Activated effector memory CD4-positive, alpha-beta T cell treated with anti-CD3 and anti-CD28 coated beads, Interleukin-2, amount 50 U/mL, for 16 hours (primary cell): ENCODE measurements around the gene SPATA33.
"Not testable (repeated sequence)": the region's sequence is repeated elsewhere in the genome, so short reads cannot be mapped to it uniquely, and the experiment has no call there.

ENCODE experiments used
- DNase-seq: peaks from one replicate; pipeline ENCODE4 v3.0.0-alpha.2; 2020

The SPATA33 gene

DNA sequence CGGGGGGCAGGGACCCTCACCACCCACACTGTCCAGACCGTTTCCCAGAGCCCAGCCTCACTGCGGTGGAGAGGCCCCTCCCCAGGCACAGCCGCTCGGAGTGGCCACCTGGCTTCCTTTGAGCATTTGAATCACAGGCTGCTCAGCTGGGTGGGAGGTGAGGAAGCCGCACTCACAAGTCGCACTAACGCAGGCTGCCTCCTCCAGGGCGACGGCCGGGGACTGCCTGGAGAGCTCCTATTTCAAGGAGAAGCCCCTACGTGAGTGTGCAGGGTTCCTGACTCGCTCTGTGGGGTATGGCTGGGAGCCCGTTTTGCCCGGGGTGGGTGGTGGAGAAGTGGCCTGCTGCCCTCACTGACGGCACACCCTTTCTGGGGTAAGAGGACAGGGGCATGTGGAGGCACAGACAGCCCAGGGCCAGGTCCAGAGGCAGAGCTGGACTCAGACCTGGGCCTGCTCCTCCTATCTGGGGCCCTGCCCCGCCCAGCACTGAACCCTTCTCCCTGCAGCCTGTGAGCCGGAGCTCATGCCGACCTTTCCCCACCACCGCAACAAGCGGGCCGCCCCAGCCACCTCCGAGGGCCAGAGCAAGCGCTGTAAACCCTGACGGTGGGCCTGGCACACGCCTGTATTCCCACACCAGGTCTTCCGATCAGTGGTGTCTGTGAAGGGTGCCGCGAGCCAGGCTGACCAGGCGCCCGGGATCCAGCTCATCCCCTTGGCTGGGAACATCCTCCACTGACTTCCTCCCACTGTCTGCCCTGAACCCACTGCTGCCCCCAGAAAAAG lies 37.6 kb downstream of the SPATA33 start:
- peak; percentile 59 for DNase-seq

GRCh38 chr16:89695875-89696669 lies 38.4 kb downstream of the SPATA33 start:
- peak; percentile 62 for DNase-seq

DNA sequence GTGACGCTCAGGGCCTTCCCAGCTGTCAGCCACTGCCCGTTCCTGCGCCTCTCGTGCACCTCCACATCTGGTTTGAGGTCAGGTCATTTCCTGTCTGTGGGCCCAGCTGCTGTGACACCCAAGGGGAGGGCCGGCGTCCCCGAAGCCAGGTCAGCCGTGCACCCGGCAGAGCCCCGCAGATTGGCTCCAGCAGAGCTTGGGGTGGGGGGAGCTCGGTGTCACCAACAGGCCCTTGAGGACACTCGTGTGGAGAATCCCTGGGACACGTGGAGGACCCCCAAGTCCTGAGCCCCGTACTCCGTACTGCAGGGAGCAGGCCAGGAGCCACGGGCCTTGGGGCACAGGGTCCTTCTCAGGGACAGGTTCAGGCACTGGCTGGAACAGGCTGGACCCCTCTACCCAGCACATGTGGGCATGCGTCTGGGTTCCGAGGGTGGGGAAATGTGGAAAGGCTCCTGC lies 39.1 kb downstream of the SPATA33 start:
- peak; percentile 67 for DNase-seq

DNA sequence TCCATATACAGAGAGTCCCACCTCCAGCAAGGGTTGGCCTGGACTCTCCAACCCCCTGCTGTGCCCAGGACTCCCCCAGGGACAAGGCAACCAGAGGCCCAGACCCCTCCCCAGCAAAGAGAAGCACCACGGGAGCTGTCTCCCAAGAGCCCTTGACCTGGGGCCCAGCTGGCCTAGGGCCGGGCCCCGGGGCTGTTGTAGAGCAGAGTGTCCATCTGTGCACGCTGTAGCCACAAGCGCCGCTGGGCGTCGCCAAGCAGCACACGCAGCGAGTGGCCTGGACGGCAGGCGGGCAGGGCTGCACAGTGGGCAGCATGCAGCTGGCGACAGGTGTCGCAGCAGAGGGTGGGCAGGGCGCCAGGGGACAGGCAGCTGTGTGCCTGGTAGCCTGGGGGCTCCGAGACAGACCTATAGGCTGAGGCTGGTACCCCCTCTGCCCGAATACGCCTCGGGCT lies 39.6 kb downstream of the SPATA33 start:
- DNase-seq = peak; percentile 59

- peak; percentile 60 for DNase-seq
Measured at GRCh38 chr16:89697616-89698331, 40.1 kb downstream of the SPATA33 start.

GRCh38 chr16:89698717-89699116 lies 41.1 kb downstream of the SPATA33 start:
- DNase-seq = not testable (repeated sequence)

DNA sequence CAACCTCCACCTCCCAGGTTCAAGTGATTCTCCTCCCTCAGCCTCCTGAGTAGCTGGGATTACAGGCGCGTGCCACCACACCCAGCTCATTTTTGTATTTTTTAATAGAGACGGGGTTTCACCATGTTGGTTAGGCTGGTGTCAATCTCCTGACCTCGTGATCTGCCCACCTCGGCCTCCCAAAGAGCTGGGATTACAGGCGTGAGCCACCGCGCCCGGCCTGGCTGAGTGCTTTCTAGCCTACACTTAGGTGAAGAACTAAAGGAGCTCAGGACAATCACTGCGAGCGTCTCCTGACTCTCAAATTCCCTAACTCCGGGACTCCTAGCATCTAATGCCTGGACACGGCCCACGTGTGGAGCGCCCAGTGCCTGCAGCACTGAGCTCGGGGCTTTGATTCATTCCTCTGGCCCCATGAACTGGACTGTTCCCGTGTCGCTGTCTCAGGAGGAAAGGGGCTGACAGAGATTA lies 42.0 kb downstream of the SPATA33 start:
- not testable (repeated sequence) for DNase-seq

- peak; percentile 99 for DNase-seq
Measured at GRCh38 chr16:89700100-89700648, 42.5 kb downstream of the SPATA33 start.

- peak; percentile 84 for DNase-seq
Measured at GRCh38 chr16:89700649-89701424, 43.2 kb downstream of the SPATA33 start.

DNA sequence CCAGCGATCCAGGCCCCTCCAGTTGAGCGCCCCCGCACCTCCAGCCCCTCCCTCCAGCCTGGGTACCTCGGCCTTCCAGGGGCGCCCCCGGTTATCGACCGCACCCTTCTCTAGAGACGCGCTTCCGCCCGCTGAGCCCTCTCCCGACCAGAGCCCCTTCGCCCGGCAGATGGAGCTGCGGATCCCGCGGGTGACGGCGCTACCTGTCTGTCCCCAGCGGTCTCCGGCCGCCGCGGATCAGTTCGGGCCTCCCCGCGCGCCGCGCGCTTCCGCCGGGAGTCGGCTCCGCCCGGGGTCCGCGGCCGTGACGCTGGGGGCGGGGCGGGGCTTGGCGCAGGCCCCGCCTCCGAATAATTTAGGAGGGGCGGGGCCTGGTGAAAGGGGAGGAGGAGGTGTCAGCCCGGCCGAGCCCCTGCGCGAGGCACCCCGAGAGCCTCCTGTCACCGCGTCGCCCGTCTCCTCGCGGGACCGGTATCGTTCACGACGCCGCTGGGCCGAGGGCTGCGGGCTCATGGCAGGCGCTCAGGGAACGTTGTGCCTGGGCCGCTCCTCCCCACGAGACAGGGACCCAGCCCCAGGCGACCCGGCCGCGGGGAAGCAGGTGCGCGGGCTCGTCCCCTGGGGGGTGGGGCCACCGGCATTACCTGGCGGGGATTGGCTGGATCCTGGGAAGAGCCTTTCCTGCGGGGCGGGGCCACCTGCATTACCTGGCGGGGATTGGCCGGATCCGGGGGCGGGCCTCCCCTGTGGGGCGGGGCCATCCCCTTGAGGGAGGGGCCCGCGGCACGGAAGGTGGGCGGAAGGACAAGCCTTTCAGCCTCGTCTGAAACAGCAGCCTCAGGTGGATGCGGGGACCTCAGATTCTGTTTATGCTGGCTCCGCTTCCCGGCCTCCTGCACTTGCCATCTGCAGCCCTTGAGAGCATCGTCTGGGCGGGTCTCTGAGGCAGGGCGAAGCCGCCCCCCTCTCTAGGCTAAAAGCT lies 44.1 kb downstream of the SPATA33 start, which contains the start of gene SPATA2L:
TSS of gene SPATA2L (minus strand) at position 281 of the 982 bp plus-strand sequence. CDS start 473 bp downstream, outside the sequence.
- DNase-seq = peak; percentile 99

DNA sequence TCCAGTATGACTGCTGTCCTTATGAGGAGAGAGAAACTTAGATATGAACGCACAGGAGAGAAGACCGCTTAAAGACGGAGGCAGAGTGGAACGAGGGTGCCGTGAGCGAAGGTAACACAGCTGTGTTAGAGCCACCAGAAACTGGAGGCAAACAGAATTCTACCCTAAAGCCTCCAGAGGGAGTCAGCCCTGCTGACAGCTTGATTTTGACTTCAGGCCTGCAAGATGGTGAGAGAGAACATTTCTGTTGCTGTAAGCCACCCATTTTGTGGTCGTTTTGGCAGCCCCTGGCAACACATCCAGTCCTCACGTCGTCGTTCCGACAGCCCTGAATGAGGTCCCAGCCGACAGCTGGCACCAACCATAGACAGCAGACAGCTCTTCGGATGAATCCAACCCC lies 46.6 kb downstream of the SPATA33 start:
- no peak for DNase-seq

- DNase-seq = no peak
Measured at GRCh38 chr16:89705006-89705405, 47.4 kb downstream of the SPATA33 start.

- no peak for DNase-seq
Measured at GRCh38 chr16:89706518-89707260, 49.1 kb downstream of the SPATA33 start.

- DNase-seq = no peak
Measured at GRCh38 chr16:89707695-89708094, 50.1 kb downstream of the SPATA33 start.

- no peak for DNase-seq
Measured at GRCh38 chr16:89708481-89708931, 50.9 kb downstream of the SPATA33 start.

DNA sequence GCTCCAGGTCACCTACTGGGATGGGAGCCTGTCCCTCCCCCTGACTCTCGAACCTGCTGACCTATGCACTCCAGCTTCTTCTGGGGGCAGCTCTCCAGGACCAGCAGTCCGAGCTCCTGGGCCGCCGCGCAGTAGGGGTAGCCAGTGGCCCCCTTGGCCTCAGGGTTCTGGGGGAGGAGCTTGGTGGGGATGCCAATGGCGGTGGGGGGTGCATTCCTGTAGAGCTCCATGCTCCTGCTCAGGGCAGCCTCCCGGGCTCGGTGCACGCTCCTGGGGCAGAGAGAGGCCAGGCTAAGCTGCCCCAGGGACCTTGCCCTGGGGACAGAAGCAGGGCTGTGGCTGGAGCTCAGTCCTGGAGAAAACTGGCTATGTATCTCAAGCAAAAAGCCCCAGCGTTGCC lies 51.5 kb downstream of the SPATA33 start:
- DNase-seq = no peak

- DNase-seq = no peak
Measured at GRCh38 chr16:89709716-89710432, 52.2 kb downstream of the SPATA33 start.

DNA sequence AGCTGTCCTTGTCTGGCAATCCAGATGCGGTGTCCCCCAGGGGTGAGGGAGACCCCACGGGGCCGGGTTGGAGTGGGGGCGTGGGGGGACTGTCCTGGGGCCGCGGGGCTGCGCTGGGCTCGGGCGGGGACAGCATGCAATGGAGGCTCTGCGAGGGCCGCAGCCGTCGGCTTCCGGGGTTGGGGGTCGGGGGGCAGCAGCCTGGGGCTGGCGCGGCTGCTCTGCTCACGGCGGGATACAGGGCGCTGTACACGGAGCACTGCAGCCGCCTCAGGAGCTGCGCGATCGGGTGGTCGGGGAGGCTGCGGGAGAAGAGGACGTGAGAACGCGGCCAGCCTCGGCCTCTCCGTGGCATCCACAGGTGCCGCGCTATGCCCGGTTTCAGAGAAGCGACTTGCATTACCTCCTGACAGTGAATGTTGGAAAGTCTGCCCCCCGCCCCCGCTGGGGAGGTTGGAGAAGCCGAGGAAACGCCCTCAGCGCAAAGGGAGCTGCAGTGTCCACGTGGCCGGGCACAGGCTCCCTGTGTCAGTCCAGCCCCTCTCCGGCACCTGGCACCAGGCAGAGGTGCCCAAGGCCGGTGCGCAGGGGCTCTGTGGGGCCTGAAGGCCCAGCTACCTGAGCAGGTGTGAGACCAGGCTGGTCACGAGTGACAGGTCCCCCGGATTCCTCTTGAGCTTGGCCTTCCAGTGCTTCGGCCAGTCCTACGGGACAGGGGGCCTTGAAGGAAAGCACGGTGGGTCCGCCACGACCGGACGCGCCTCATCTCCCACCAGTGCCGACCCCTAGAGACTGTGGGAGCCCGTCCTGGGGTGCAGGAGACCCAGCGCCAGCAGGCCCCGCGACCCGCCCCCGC lies 53.3 kb downstream of the SPATA33 start:
- no peak for DNase-seq
